K562 treated with DMSO at 1 percent for 12 hours (cell line): ENCODE data around the gene STX2. TPM values are rescaled to one million over a fixed set of nuclear protein-coding genes. Genes with fewer than 3 reads are reported as not detected.

Source experiments
- total RNA-seq: library from RNA; unstranded; fragments of 300-600 nt; gene quantifications from 2 replicates; pipeline ENCODE4 v1.2.3, GENCODE V29; 2022; ENCODE audit not compliant: insufficient read depth

Gene STX2
- 9.5 and 21.9 TPM in 2 replicates for total RNA-seq

GRCh38 chr12:130838951-130839769, at the start of gene STX2:
Gene STX2 (minus strand): TSS chr12:130839250. CDS start chr12:130839099, 151 bp downstream.

GRCh38 chr12:130871286-130872178, 32.5 kb upstream of the STX2 start, which contains the start of gene RAN:
Gene RAN (plus strand): TSS chr12:130872066. CDS start chr12:130872594, 528 bp downstream.

Other genes starting within 250 kb of the STX2 start
- gene RIMBP2, start 123.0 kb downstream of the STX2 start, total RNA-seq, result not detected in 2 replicates
- 467 and 532 TPM in 2 replicates for gene RAN, start 32.8 kb upstream of the STX2 start, total RNA-seq
- 4.4 and 13.7 TPM in 2 replicates for gene ADGRD1, start 114.7 kb upstream of the STX2 start, total RNA-seq